HL-60 (cell line): ENCODE measurements around the gene ABCG8.

Source experiments
- GABPA ChIP-seq: IDR thresholded peaks from 2 replicates; pipeline ENCODE4 v1.6.1; 2012; ENCODE audit warnings: low read depth
- POLR2AphosphoS5 ChIP-seq: IDR thresholded peaks from 2 replicates; pipeline ENCODE4 v1.6.1; 2012; ENCODE audit warnings: low read depth
- TF ChIP-seq, protein P1 (sequence below): IDR thresholded peaks from one replicate; pipeline ENCODE4 v1.5.1; 2011; ENCODE audit warnings: low read length, control low read depth, inconsistent platforms; ENCODE audit not compliant: insufficient read depth

DNA sequence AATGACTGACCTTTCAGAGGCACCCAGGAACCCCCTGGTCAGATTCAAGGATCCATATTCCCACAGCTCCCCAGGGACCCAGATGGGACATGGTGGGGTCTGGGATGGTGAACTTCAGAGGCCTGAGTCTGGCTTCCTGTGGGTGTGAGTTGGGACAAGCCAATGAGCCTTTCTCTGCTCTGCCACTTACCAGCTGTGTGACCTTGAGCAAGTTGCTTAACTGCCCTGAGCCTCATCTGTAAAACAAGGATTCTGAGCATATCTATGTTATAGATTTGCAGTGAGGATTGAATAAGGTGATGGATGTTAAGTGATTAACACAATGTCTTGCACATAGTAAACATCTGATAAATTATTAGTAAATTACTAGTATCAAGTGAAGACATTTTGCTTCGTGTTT, 6.4 kb downstream of the ABCG8 start:
- TF ChIP-seq, protein P1, sequence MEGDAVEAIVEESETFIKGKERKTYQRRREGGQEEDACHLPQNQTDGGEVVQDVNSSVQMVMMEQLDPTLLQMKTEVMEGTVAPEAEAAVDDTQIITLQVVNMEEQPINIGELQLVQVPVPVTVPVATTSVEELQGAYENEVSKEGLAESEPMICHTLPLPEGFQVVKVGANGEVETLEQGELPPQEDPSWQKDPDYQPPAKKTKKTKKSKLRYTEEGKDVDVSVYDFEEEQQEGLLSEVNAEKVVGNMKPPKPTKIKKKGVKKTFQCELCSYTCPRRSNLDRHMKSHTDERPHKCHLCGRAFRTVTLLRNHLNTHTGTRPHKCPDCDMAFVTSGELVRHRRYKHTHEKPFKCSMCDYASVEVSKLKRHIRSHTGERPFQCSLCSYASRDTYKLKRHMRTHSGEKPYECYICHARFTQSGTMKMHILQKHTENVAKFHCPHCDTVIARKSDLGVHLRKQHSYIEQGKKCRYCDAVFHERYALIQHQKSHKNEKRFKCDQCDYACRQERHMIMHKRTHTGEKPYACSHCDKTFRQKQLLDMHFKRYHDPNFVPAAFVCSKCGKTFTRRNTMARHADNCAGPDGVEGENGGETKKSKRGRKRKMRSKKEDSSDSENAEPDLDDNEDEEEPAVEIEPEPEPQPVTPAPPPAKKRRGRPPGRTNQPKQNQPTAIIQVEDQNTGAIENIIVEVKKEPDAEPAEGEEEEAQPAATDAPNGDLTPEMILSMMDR: no peak
- no peak for TF ChIP-seq POLR2AphosphoS5
- no peak for TF ChIP-seq GABPA
